NT2/D1 (cell line): ENCODE measurements around the gene ATXN7.

ENCODE experiments used
- SUZ12 ChIP-seq: IDR thresholded peaks from 2 replicates; pipeline ENCODE4 v1.6.1; 2011; ENCODE audit not compliant: insufficient read length, insufficient read depth; ENCODE audit errors: extremely low read depth
- YY1 ChIP-seq: IDR thresholded peaks from 2 replicates; pipeline ENCODE4 v1.6.1; 2011; ENCODE audit not compliant: insufficient read length, insufficient read depth
- ZNF274 ChIP-seq: IDR thresholded peaks from 2 replicates; pipeline ENCODE4 v1.6.1; 2011; ENCODE audit warnings: mild to moderate bottlenecking, low read depth, low read length

DNA sequence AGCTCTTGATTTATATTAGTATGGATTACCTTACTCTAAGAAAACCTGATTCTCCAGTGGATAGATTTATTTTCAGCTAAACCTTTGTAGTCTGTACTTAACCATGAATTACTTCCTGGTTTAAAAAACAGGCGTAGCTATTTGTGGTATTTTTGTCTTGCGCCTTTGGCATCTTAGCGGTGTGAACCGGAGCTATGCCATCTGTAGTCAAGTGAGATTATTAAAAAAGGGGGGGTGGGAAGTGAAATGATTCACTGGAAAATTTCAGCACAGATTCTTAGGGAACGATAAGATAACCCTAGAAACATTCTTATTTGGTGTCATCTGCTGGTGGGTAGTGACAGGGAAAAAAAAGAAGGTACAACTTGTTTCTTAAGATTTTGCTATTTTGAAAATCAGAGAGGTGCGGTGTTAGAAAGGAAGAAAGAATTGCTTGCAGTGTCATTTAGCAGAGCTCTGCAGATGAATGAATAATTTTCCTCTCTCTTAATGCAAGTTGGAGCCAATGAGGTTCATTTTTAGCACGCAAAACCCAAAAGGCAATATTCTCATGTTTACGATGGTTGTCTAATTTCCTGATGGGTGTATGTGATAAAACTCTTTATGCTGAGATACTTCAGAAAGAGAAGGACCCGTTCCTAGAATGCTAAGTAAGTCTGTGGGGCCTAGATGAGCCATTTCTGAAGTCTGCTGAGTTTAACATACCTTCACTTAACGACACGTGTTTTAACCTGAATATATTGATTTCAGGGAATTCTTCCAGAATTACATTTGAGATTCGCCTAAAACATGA lies 115.6 kb downstream of the ATXN7 start:
- TF ChIP-seq ZNF274, result no peak
- no peak for TF ChIP-seq SUZ12
- no peak for TF ChIP-seq YY1
